Measurements from ENCODE around the gene LY6G5B.

LY6G5B gene

GRCh38 chr6:31629014-31629413, 40.8 kb upstream of the LY6G5B start:
- Histone ChIP-seq H2AK5ac (ENCODE audit: low read length) (no peak overlapping the region), H3K23ac (ENCODE audit: low read length) (no peak overlapping the region), H2BK120ac (ENCODE audit: insufficient read depth, low read length, poor library complexity) (no peak overlapping the region), H2AFZ (ENCODE audit: insufficient read depth, low read length, poor library complexity) (no peak overlapping the region), H2BK12ac (ENCODE audit: low read length) (no peak overlapping the region), H4K91ac (ENCODE audit: low read depth, low read length) (no peak overlapping the region), H3K79me1 (ENCODE audit: low read length) (no peaks in the 10 kb centered on the region), H3K4me1 (ENCODE audit: control insufficient read depth in 1 of 2, insufficient read depth in 2 of 2, low read length in 2 of 2) (no peaks in the 10 kb centered on the region), H3K79me2 (ENCODE audit: control insufficient read depth, insufficient read depth, low read length, poor library complexity) (no peaks in the 10 kb centered on the region), H3K4me2 (ENCODE audit: low read length) (no peak overlapping the region), H3K27ac (ENCODE audit: low read depth, low read length) (no peak overlapping the region), H3K36me3 (ENCODE audit: control insufficient read depth in 1 of 2, insufficient read depth in 2 of 2, low read length in 2 of 2) (peaks cover 93 to 98% of the 10 kb centered on the region in 2 experiments), H3K9me3 (ENCODE audit: insufficient read depth, low read depth, low read length) (no peaks in the 10 kb centered on the region), H3K27me3 (ENCODE audit: insufficient read depth, low read length) (no peaks in the 10 kb centered on the region), H3K4ac (ENCODE audit: low read depth, low read length) (no peak overlapping the region), H2BK5ac (ENCODE audit: low read depth, low read length, poor library complexity) (no peak overlapping the region), H4K12ac (ENCODE audit: low read depth, low read length) (no peak overlapping the region), H3K4me3 (ENCODE audit: low read depth, low read length) (no peak overlapping the region), H3K9ac (ENCODE audit: low read length) (no peak overlapping the region), H3K14ac (ENCODE audit: low read length) (no peak overlapping the region), H3K18ac (ENCODE audit: low read length) (no peak overlapping the region), H4K8ac (ENCODE audit: low read depth, low read length) (no peak overlapping the region)
- WGBS (ENCODE audit: extremely low coverage, insufficient coverage, insufficient read length), result no CpG with 5 or more reads among the region's 7 CpGs
- no peak for DNase-seq

DNA sequence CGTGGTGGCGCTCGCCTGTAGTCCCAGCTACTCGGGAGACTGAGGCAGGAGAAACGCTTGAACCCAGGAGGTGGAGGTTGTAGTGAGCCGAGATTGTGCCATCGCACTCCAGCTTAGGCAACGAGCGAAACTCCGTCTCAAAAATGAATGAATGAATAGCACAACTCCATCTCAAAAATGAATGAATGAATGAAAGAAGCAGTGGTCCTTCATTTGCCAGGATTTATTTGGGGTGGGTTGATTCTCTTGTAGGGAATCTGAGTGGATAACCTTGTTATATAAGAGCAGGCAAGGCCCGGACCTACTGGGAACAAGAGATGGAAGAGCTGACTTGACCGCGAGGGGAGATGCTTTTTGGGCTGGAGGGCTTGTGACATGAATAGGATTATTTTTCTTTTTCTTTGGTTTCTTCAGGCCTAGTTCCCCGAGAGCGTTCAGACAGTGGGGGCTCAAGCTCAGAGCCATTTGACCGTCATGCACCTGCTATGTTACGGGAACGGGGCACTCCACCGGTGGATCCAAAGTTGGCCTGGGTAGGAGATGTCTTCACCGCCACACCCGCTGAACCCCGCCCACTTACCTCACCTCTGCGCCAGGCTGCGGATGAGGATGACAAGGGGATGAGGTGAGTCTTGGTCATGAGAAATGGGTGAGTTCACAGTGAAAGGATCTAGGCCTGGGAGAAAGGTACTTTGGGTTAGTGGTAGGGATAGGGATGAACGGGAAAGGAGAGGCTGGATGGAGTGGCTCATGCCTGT, 39.4 kb upstream of the LY6G5B start:
- no CpG with 5 or more reads among the region's 25 CpGs for WGBS (ENCODE audit: extremely low coverage, insufficient coverage, insufficient read length)
- Histone ChIP-seq H3K79me1 (ENCODE audit: low read length) (no peaks in the 10 kb centered on the region), H3K14ac (ENCODE audit: low read length) (no peak overlapping the region)

DNA sequence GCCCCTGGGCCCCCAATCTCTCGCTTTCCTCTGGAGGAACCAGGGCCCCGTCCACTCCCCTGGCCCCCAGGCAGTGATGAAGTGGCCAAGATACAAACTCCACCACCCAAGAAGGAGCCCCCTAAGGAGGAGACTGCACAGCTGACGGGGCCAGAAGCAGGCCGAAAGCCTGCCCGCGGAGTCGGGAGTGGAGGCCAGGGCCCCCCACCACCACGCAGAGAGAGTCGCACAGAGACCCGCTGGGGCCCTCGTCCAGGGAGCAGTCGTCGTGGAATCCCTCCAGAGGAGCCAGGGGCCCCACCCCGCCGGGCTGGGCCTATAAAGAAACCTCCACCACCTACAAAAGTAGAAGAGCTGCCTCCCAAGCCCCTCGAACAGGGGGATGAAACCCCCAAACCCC, 38.6 kb upstream of the LY6G5B start:
- Histone ChIP-seq H3K27ac (ENCODE audit: low read depth, low read length) (no peak overlapping the region), H4K12ac (ENCODE audit: low read depth, low read length) (no peak overlapping the region), H3K36me3 (ENCODE audit: control insufficient read depth in 1 of 2, insufficient read depth in 2 of 2, low read length in 2 of 2) (peaks cover 92 to 98% of the 10 kb centered on the region in 2 experiments), H2BK5ac (ENCODE audit: low read depth, low read length, poor library complexity) (no peak overlapping the region), H2BK12ac (ENCODE audit: low read length) (no peak overlapping the region), H3K4me1 (ENCODE audit: control insufficient read depth in 1 of 2, insufficient read depth in 2 of 2, low read length in 2 of 2) (no peaks in the 10 kb centered on the region), H3K27me3 (ENCODE audit: insufficient read depth, low read length) (no peaks in the 10 kb centered on the region), H3K79me1 (ENCODE audit: low read length) (no peaks in the 10 kb centered on the region), H2AFZ (ENCODE audit: insufficient read depth, low read length, poor library complexity) (no peak overlapping the region), H3K79me2 (ENCODE audit: control insufficient read depth, insufficient read depth, low read length, poor library complexity) (no peaks in the 10 kb centered on the region), H3K4me2 (ENCODE audit: low read length) (no peak overlapping the region), H3K4me3 (ENCODE audit: low read depth, low read length) (no peak overlapping the region), H4K8ac (ENCODE audit: low read depth, low read length) (no peak overlapping the region), H2BK120ac (ENCODE audit: insufficient read depth, low read length, poor library complexity) (no peak overlapping the region), H3K23ac (ENCODE audit: low read length) (no peak overlapping the region), H4K91ac (ENCODE audit: low read depth, low read length) (no peak overlapping the region), H3K9ac (ENCODE audit: low read length) (no peak overlapping the region), H3K14ac (ENCODE audit: low read length) (no peak overlapping the region), H3K18ac (ENCODE audit: low read length) (no peak overlapping the region), H2AK5ac (ENCODE audit: low read length) (no peak overlapping the region), H3K4ac (ENCODE audit: low read depth, low read length) (no peak overlapping the region), H3K9me3 (ENCODE audit: insufficient read depth, low read depth, low read length) (no peaks in the 10 kb centered on the region)
- DNase-seq, result no peak
- WGBS (ENCODE audit: extremely low coverage, insufficient coverage, insufficient read length), result no CpG with 5 or more reads among the region's 16 CpGs

More for the DNA sequence above, 39.4 kb upstream of the LY6G5B start:
- Histone ChIP-seq H3K18ac (ENCODE audit: low read length) (no peak overlapping the region), H2BK120ac (ENCODE audit: insufficient read depth, low read length, poor library complexity) (no peak overlapping the region), H3K79me2 (ENCODE audit: control insufficient read depth, insufficient read depth, low read length, poor library complexity) (no peaks in the 10 kb centered on the region), H3K9me3 (ENCODE audit: insufficient read depth, low read depth, low read length) (no peaks in the 10 kb centered on the region), H3K23ac (ENCODE audit: low read length) (no peak overlapping the region), H2BK12ac (ENCODE audit: low read length) (no peak overlapping the region), H3K9ac (ENCODE audit: low read length) (no peak overlapping the region), H4K12ac (ENCODE audit: low read depth, low read length) (no peak overlapping the region), H3K4me3 (ENCODE audit: low read depth, low read length) (no peak overlapping the region), H4K91ac (ENCODE audit: low read depth, low read length) (no peak overlapping the region), H2AK5ac (ENCODE audit: low read length) (no peak overlapping the region), H3K4ac (ENCODE audit: low read depth, low read length) (no peak overlapping the region), H3K4me2 (ENCODE audit: low read length) (no peak overlapping the region), H3K27ac (ENCODE audit: low read depth, low read length) (no peak overlapping the region), H4K8ac (ENCODE audit: low read depth, low read length) (no peak overlapping the region), H3K36me3 (ENCODE audit: control insufficient read depth in 1 of 2, insufficient read depth in 2 of 2, low read length in 2 of 2) (peaks cover 93 to 98% of the 10 kb centered on the region in 2 experiments), H3K4me1 (ENCODE audit: control insufficient read depth in 1 of 2, insufficient read depth in 2 of 2, low read length in 2 of 2) (no peaks in the 10 kb centered on the region), H2AFZ (ENCODE audit: insufficient read depth, low read length, poor library complexity) (no peak overlapping the region), H3K27me3 (ENCODE audit: insufficient read depth, low read length) (no peaks in the 10 kb centered on the region), H2BK5ac (ENCODE audit: low read depth, low read length, poor library complexity) (no peak overlapping the region)
- DNase-seq, result no peak

GRCh38 chr6:31631681-31632278, 38.0 kb upstream of the LY6G5B start:
- Histone ChIP-seq H3K4me3 (ENCODE audit: low read depth, low read length) (no peak overlapping the region), H3K79me2 (ENCODE audit: control insufficient read depth, insufficient read depth, low read length, poor library complexity) (no peaks in the 10 kb centered on the region), H3K9ac (ENCODE audit: low read length) (no peak overlapping the region), H4K8ac (ENCODE audit: low read depth, low read length) (no peak overlapping the region), H3K9me3 (ENCODE audit: insufficient read depth, low read depth, low read length) (no peaks in the 10 kb centered on the region), H2AFZ (ENCODE audit: insufficient read depth, low read length, poor library complexity) (no peak overlapping the region), H3K14ac (ENCODE audit: low read length) (no peak overlapping the region), H4K91ac (ENCODE audit: low read depth, low read length) (no peak overlapping the region), H3K4ac (ENCODE audit: low read depth, low read length) (no peak overlapping the region), H3K4me1 (ENCODE audit: control insufficient read depth in 1 of 2, insufficient read depth in 2 of 2, low read length in 2 of 2) (no peaks in the 10 kb centered on the region), H3K18ac (ENCODE audit: low read length) (no peak overlapping the region), H3K4me2 (ENCODE audit: low read length) (no peak overlapping the region), H4K12ac (ENCODE audit: low read depth, low read length) (no peak overlapping the region), H2BK5ac (ENCODE audit: low read depth, low read length, poor library complexity) (no peak overlapping the region), H2BK12ac (ENCODE audit: low read length) (no peak overlapping the region), H3K36me3 (ENCODE audit: control insufficient read depth in 1 of 2, insufficient read depth in 2 of 2, low read length in 2 of 2) (peaks cover 93 to 98% of the 10 kb centered on the region in 2 experiments), H3K23ac (ENCODE audit: low read length) (no peak overlapping the region), H3K27ac (ENCODE audit: low read depth, low read length) (no peak overlapping the region), H2AK5ac (ENCODE audit: low read length) (no peak overlapping the region), H3K27me3 (ENCODE audit: insufficient read depth, low read length) (no peaks in the 10 kb centered on the region), H2BK120ac (ENCODE audit: insufficient read depth, low read length, poor library complexity) (no peak overlapping the region), H3K79me1 (ENCODE audit: low read length) (no peaks in the 10 kb centered on the region)
- no peak for DNase-seq
- WGBS (ENCODE audit: extremely low coverage, insufficient coverage, insufficient read length), result no CpG with 5 or more reads among the region's 32 CpGs

All from trophoblast cell (in vitro differentiated cells and primary cell).